Cardiac fibroblast (primary cell): ENCODE data around the gene ATP6V0D1.
A peak's percentile ranks its signal among the peaks of the same experiment; 100 is the strongest.

Source experiments
- DNase-seq, 2 donors: peaks; one replicate each; pipeline versions ENCODE4 v3.0.0 to v3.0.0-alpha.2; 2010; ENCODE audit warnings: low read depth in 2 of 2
- H3K4me3 ChIP-seq, 2 donors: replicated peaks in 1 of 2; 1 replicate in 1 of 2; 2 replicates in 1 of 2; pipeline ENCODE4 v1.5.1; 2011; ENCODE audit warnings: low read depth in 2 of 2, low read length in 2 of 2, mild to moderate bottlenecking in 2 of 2, moderate library complexity in 1 of 2
- CTCF ChIP-seq: IDR thresholded peaks from one replicate; pipeline ENCODE4 v1.5.1; 2011; ENCODE audit warnings: low read depth, mild to moderate bottlenecking, low read length, inconsistent platforms

ATP6V0D1 gene

DNA sequence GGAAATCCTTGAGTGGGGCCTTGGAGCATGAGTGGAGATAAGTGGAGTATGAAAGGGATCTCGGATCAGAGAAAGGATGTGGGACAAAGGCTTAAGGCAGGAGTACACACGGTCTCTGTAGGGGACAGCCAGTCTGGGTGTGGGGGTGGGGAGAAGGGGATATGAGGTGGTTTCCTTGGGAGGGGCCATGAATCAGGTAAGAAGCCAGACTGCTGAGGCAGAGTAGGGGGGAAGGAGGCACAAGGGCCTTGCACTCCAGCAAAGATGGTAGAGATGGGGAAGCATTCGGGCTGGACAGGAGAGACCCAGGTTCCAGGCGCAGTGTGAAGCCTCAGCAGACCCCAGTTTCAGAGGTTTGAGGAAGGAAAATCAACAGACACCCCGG lies 48.5 kb downstream of the ATP6V0D1 start:
- DNase-seq = no peak
- no peak overlapping the region for H3K4me3 ChIP-seq
- TF ChIP-seq CTCF = no peak

DNA sequence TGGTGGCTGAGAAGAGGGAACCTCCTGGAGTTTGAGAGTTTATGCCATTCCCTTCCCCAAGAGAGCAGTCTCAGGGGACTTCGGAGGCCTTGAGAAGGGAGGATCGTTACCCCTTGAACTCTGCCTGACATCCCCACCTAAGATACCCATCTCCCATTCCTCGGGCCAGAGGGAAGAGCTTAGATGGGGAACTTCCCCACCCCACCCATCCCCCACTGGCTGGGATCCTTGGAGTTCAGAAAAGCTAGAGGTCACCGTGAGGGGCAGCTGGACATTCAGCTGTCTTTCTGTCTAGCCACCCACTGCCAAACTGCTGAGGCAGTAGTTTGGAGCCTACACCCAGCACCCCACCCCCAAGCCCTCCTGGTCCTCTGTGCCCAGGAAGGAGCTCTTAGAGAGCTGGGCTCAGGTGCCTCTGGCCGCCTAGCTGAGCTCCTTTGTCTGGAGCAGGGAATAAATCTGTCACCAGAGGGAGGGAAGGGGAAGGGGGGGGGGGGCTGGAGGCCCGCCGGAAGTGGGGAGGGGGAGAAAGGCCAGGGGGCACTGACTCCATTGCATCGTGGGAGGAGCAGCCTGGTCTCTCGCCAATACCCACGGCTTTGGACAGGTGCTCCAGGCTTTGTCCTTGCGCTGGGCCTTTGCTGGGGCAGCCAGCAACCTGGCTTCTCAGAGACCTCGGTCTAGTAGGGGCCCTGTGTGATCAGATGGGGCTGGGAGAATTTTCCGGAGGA lies 49.0 kb downstream of the ATP6V0D1 start:
- DNase-seq = no peak
- TF ChIP-seq CTCF = no peak
- H3K4me3 ChIP-seq = peak overlapping the region in 1 of 2 donors; percentile 15

GRCh38 chr16:67430977-67431774 lies 49.8 kb downstream of the ATP6V0D1 start, which contains the start of gene HSD11B2:
Gene HSD11B2, plus strand, starts transcription at chr16:67431121. Its CDS starts 128 bp downstream, at chr16:67431249.
- peak within 1 kb of the TSS; percentile 15 to 24 for H3K4me3 ChIP-seq
- TF ChIP-seq CTCF = no peak
- peak; percentile 22 to 52 for DNase-seq

GRCh38 chr16:67430504-67430976 lies 50.4 kb downstream of the ATP6V0D1 start:
- no peak for TF ChIP-seq CTCF
- no peak for DNase-seq
- peak overlapping the region in 1 of 2 donors; percentile 24 for H3K4me3 ChIP-seq

DNA sequence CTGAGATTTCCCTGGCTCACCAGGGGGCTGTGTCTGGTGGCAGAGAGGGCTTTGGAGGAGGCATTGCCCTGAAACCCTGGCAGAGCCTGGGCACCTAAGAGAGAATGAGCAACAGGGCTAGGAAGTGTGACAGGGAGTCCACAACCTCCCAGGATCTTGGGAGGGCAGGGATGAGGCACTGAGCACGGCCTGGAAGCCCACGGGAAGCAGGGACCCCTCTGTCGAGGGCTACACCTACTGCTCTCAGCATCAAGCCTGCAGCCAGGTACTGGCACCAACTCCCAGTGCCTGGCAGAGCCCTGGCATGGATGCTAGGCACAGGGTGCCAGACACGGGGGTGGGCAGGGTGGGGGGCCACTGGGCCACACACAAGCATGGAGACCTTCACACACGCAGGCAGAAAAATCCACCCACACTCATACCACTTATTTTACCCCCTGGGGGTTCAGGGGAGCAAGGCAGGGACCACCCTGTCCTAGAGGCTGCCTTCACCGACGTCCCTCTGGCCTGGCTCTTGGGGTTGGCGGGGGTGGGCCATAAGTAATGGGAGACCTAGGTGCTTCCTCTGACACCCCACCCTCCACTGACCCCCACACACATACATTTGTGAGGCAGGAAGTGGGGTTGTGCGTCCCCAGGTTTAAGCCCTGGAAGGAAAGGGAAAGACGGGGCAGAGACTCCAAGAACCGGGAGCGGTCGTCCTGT lies 51.0 kb downstream of the ATP6V0D1 start:
- H3K4me3 ChIP-seq = no peak overlapping the region
- no peak for TF ChIP-seq CTCF
- DNase-seq = no peak

- DNase-seq = no peak
- no peak for TF ChIP-seq CTCF
- H3K4me3 ChIP-seq = no peak overlapping the region
These were observed 51.7 kb downstream of the ATP6V0D1 start for GRCh38 chr16:67429053-67429798.
